GM19035 (cell line): ENCODE data around the gene AFF2.
A peak's percentile ranks its signal among the peaks of the same experiment; 100 is the strongest.

Experiments
- ATAC-seq: cut with Tn5 transposase; IDR thresholded peaks from one replicate; pipeline ENCODE4 v1.9.1; 2021; ENCODE audit not compliant: unreplicated experiment

AFF2 gene

DNA sequence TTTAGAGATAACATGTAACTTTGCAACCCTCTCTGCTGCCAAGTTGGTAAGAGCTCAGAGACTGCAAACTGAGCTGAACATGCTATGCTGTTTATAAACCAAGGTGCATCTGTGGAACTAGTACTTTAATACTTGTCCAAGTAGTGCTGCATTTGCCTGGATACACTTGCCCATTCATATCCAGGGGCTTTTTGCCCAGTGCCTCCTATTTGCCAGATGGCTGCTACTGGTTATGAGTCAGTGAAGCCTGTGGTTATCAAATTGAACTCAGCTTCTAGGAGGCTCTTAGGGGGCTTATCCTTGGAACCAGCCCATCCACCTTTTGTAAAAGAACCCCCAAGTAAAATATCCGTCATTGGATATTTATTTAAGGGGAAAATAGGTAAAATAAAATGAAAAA lies 79.6 kb downstream of the AFF2 start:
- no peak for ATAC-seq

DNA sequence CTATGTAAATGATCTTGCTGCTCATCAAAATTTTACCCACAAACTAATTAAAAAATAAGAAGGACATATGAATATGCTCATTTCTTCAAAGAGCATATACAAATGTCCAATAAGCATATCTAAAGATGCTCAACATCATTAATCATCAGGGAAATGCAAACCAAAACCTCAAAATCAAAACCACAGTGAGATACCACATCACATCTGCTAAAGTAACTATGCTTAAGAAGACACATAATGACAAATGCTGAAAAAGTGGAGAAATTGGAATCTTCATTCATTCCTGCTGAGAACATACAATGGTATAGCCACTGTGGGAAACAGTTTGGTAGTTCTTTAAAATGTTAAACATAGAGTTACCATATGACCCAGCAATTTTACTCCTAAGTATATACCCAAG lies 81.9 kb downstream of the AFF2 start:
- ATAC-seq, result no peak

DNA sequence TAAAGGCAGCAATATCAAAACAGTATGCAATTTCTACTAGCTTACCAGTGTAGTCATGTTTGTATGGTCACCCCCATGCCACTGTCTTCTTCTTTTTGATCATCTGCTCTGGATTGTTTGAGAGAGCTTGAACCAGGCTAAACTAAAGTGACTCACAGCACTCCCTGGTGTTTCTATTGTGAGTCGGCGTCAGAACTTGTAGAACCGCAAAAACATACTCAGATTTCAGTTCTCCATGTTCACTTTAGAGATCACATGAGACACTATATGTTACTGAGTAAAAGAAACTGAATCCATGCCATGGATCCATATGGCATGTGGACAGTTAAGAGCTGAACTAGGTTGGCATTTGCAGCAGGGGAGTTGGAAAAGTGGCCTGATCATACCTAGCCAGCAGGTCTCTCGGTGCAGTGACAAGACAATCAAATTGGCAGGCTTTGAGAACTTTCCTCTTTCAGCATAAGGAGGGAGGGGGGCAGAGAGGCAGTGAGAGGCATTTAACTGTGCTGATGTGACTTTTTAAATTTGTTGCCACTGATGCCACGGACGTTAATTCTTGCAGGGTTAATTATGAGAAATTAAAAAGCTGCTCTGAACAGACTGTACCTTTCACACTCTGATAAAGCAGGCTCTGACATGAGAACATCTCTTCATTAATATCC lies 88.4 kb downstream of the AFF2 start:
- ATAC-seq, result no peak

DNA sequence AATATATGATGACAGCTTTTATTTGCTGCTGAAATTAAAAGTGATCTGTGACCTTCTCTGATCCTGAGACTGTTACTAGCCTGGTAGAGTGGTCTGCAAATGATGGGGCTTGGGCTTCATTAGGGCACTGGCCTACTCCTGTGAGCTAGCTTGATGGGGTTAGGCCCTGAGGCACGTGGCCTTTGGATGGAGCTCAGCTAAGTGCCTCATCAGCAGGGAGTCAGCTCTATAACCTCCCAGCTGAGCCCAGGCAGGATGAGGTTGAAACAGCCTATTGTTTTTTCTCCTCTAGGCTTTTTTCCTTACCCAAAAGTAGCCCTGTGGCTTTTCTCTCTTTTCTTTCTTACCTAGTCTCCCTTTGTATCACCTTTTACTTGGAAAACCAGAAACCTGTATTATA lies 92.2 kb downstream of the AFF2 start:
- ATAC-seq, result no peak

DNA sequence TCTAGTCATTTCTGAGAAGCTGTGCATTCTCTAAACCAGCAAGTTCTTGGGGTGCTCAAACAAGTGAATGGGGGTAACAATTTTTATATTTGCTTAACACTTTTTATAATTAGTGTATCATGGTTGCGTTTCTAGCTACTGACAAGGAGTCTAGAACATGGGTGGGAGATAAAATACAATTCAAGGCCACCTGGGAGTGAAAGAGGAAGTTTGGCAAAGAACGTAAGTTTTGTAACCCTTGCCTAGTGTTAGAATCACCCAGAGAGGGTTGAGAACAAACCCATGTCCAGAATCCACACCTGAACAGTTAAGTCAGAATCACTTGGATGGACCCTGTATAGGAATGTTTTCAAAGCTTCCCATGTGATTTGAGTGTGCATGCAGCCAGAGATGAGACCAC lies 92.7 kb downstream of the AFF2 start:
- no peak for ATAC-seq

DNA sequence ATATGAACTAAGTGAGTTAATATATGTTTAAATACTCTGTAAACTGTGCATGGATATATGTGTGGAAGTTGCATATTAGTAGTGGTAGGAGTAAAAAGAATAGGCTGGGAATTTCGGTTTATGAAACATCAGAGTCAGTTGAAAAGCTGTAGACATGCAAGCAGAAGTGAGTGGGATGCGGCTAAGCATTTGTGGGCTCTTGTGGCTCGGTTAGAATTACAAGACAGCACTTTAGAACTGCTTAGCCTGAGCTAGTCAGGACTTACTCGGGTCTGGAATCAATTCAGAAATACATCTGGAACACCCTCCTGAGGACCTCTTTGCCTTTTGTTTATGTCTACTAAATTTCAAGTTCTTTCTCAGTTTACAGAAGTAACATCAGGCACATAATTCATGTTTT lies 93.6 kb downstream of the AFF2 start:
- ATAC-seq, result no peak

DNA sequence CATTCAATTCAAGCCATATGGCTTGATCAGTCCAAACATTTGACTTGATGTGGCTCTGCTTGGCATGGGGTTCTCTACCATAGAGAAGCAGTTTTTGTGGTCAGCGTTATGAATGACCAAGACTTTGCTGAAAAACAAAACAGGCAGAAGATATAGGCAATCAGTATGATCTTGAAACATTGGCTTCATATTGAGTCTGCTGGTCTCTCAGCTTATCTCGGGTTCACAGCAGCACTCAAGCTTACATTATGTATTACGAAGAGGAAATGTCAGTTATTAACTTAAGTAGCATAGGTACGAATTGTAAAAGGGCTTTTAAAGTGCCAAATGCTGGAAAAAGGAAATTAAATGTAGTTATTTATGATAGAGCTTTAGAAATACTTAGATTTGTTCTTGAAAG lies 99.0 kb downstream of the AFF2 start:
- no peak for ATAC-seq

DNA sequence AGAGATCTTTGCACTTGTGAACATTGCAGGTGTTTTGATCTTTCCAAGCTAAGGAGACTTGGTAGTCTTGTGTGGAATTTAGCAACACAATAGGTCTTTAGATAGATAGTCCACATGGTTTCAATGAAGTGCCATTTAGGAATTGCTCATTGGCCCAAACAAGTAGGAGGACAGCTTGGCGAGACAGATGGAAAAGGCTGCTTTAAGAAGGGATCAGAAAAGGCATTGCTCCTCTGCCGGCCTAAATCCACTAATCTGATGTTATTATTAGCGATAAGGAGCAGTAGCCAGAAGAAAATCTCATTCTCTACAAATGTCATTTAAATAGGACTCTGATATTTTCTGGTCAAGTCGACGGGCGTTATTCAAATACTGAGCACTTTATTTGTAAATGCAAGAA lies 99.7 kb downstream of the AFF2 start:
- ATAC-seq, result no peak

DNA sequence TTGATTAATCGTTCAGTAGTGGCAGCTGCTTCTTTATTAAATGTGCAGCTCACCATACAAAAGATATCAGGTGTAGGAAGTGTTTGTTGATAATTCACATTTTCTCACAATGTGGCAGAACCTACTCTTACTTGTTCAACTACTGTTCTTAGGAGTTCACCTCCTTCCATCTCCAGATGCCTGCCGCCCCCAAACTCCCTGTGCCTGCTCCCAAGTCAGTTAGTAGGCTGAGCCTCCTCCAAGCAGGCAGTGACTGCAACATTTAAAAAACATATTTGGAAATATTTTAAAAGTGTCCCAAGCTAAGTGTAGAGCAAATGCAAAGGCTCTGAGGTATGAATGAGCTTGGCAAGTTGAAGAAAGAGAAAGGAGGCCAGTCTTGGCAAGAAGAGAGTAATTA lies 100.2 kb downstream of the AFF2 start:
- ATAC-seq, result no peak

DNA sequence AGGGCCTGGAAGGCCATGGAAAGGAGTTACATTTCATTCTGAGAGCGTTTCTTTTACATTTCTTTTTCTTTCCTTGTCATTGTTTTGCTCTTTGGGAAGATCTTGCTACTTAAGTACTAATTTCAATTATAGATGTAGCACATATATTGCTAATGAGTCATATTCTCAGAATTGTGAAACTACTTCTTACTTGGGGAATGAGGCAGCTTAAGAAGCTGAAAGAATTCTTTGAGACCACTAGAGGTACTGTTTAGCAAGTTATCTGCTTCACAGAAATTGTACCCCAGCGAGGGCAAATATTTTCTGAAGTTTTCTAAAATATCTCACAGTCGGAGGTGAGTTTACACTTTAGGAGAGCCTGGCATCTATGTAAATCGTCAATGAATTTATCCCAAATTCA lies 100.6 kb downstream of the AFF2 start:
- no peak for ATAC-seq

DNA sequence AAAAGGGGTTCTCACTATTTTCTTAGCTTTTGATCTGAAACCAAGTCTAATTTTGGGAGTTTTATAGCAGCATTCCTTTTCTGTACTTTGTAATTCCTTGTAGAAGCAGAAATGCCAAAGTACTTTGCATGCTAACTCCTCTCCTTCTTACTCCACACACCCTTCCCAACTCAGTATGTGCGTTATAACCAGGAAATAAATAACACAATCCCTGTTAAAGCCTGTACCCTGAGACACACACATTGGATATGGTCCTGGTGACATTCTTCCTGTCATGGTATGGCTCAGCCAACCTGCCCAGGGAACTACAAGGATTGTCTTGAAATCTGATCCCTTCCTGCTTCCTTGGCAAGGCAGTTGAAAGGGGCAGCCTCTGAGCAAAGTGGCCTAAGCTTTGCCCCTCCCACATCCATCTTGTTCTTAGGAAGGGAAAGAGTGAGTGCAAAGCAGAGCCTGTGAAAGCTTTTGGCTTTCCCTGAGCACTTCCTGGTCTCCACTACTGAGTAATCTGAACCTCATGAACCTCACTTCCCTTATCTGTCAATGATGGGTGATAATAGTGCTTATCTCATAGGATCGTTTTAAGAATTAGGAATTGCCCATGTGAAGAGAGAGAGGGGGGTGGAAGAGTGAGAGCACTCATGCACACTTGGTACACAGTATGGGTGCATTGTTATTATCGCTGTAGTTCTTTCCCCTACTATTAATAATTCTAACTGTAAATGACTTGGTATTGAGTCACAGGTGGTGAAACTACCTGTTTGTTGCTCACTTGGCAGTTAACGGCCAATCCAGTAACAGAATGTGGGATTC lies 109.3 kb downstream of the AFF2 start:
- ATAC-seq, result no peak

DNA sequence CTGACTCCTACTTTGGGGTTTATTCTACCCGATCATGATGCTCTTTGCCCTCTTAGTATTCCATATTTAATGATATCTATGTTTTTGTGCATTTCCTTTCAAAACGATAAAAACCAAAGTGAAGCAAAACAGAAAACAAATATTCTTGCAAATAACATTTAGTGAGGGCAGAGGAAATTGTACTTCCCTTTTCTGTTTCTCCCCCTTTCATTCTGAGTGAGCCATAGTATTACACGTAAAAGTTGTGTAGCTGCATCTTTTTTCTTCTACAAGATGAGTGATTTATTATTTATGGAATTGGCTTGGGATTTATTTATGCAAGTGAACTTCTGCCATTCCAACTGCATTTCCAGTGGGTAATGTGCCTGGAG lies 109.9 kb downstream of the AFF2 start:
- peak; percentile 63 for ATAC-seq

DNA sequence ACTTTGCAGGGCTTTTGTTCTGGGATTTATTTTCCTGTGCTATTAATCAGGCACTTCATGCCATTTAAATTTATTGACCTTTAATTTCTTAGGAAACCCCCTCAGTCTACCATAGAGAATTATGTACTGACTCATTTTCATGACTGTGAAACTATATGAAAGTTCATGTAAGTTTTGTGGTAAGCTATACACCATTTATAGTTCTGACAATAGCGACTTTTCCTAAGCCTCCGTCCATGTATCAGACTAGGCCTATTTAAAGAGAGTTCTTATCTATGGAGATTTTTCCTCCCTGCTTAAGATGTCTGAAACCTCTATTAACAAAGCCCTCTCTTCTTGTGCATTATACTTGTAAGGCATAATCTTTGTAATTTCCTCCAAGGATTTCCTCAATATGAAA lies 111.6 kb downstream of the AFF2 start:
- ATAC-seq, result no peak

DNA sequence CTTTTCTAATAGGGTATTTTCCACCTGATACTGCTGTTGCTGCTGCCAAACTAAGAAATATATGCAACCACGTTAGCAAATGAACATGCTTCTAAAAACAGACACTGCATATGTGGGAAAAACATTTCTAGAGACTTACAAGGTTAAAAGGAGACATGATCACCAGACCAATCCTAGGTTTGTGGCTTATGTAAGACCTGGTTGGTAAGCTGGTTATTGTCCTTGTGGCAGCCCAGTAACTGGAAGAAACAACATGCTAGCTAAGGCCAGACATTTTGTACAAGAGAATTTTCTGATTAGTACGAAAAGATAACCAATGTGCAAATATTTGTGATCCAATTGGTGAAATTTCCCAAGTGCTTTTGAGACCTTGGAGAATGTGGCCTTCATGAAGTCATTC lies 112.0 kb downstream of the AFF2 start:
- no peak for ATAC-seq

DNA sequence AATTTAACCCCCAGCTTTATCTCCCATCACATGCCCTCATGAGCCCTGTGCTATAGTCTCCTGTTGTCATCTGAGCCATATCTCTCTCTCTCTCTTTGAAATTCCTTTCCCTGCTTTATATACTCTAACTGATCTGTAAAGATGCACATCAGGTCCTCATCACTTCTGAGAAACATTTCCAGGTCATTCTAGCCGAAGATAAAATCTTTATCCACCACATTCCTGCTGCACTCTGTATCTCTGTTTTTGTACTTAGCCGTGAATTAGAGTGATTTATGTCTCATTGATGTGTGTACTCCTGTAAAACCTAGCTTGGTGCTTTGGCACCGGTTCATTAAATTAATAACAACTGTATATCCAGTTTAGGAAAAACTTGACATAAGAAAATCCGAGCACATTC lies 113.2 kb downstream of the AFF2 start:
- ATAC-seq, result no peak

DNA sequence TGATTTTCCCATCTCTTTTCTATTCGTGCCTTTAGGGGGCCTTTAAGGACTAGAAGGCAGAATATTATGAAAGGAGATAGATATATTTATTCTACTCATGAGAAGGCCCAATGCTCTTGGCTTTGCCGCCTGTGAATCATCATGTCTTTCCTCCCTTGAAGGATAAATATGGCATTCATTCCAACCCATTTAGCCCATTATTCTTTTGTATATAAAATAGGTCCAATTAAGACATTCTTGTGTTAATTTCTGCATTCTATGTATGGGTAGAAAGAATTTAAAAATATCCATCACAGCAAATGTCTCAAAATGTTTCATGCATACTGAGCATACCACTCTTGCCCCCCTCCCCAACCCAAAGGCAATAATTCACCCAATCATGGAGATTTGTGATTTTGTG lies 115.1 kb downstream of the AFF2 start:
- ATAC-seq, result no peak

DNA sequence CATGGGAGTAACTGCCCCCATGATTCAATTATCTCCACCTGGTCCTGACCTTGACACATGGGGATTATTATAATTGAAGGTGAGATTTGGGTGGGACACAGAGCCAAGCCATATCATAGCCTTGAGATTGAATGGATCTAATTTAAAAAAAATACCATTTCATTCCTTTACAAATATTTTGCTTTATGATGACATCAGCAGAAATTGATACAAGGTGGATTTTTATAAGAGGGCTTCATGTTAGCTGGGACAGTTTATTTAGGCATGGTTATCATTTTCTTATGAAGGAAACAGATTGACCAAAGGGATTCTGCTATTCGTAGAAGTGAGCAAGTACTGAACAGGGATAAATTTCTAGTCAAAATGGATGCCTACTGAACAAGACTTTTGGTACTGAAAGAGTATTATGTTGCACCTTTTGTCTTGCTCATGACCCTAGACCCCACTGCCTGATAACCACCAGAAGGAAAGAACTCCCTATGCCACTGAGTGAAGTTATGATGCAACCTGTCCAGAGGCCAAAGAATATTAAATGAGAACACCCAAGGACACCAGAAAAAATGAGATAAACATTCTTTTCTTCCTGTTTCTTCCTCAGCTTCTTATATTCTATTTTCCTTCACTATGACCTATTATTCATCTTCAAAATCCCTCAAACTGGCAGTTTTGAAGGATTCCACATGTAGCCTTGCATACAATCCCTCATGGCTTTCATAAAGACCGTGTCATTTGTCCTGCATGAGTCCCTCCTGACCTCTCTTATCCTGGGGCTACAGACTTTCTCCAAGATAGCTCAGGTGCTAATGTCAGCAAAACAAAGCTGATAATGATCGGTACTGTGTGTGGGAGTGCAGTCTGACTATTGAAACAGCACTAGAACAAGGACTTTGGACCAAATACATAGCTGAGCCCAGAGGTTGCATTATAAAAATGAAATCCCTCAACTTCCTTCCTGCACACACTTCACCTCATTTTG lies 118.3 kb downstream of the AFF2 start:
- no peak for ATAC-seq

DNA sequence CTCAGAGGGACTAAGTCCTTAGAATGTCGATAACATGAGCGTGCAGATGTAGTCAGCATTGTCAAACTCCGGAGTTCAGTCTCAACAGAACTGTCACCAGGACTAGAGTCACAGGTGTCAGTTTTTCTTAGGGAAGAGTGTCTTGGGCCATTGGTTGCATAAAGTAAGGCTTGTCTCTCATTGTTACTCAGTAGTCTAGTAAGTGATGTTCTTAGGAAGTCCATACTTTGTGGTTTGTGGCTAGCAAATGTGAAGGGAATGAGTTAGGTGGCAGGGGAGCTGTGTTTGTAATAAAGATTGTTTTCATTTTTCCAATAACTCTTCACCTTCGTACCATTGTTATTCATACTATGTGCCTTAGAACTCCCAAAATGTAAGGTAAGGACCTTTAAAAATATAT lies 119.6 kb downstream of the AFF2 start:
- ATAC-seq, result no peak

DNA sequence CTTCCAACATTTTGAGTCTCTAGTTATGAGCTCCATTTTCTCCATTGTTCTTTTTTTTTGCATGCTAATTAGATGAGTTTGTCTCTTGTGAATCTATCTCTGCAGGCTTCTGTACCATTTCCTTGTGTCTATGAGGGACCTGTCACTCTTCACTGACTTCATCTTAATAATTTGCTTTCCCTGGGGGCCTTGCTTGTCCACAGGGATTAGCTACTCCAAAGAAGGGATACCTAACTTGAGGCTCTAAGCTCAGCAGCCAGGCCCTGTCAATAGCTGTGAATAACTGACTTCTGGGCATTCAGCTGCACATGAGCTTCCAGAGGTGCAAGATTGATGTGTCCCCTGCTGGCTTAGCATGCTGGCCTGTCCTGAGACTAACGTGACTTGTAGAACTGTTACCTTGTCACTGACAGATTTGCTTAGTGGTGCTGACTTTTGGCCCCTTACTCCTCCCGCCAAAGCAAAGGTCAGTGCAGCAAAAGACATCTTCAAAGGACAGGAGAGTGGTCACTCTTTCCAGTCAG lies 124.6 kb downstream of the AFF2 start:
- ATAC-seq, result no peak

DNA sequence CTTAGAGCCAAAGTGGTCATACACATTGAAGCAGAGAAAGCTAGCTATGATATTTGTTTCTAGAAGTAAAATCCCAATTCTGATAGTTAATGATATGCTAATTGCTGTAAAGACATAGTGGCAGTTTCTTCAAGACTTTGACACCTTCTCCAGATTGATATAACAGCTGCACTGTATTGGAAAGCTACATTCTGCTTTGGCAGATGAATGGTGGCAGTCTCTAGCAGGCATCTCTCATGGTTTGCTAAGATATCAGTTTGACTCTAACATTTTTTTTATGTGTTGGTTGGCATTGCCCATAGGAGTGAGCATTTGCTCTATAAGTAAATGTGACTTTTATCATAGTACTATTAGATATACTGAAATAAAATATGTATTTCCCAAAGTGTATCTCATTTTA lies 128.2 kb downstream of the AFF2 start:
- no peak for ATAC-seq

DNA sequence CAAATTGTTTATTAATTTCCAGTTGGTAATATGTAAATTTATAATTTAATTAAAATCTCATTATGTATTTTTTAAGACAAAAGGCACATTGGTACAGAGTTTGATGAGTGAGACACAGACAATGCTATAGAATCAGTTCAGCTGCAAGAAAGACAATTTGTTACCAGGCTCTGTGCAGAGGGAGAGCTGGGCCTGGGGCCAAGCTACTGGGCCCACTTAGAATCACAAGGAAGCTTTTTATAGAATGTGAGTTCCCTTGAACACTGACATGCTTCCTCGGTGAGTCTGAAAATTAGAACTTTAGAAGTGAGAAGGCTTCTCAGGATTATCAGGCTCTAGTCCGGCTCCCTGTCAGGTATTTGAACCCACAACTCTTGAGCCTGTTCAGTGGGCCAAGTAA lies 129.0 kb downstream of the AFF2 start:
- ATAC-seq, result no peak

DNA sequence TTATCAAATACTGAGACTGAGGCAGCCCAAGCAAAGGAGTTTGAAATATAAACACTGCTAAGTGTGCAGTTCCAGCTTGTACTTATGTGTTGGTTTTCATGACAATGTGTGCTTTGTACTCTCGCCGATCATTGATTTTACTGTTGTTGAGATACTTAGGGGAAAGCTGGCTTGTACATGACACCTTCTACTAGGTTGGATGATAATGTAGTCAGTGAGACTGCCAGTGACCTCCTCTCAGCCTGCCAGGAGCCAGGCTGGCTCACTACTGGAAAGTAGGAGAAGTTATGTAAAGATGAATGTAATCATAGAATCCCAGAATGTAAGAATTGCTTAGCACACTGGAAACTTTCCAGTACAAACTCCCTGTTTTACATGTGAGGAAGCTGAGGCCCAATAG lies 132.0 kb downstream of the AFF2 start:
- no peak for ATAC-seq
